Activated CD4-positive, alpha-beta memory T cell treated with anti-CD3 and anti-CD28 coated beads for 36 hours (primary cell): ENCODE results near the gene DONSON. TPM values are rescaled to one million over a fixed set of nuclear protein-coding genes. Genes with fewer than 3 reads are reported as not detected.

Experiments
- CTCF ChIA-PET: fragments of 350-600 bp; sonication (Branson Sonifier 250); formaldehyde crosslinking; loops from one replicate; lab custom pipeline; 2021; ENCODE audit warnings: antibody characterized with exemption, inconsistent platforms; lab: Charles Lee
- POLR2A ChIA-PET: fragments of 350-600 bp; sonication (Branson Sonifier 250); formaldehyde crosslinking; loops from one replicate; lab custom pipeline; 2021; ENCODE audit warnings: antibody characterized with exemption; lab: Charles Lee
- DNase-seq: peaks from one replicate; pipeline ENCODE4 v3.0.0-alpha.2; 2020
- H3K27ac Mint-ChIP-seq: one replicate; pipeline ENCODE4 v1.8.0; 2021; ENCODE audit warnings: mixed read lengths
- H3K27me3 Mint-ChIP-seq: one replicate; pipeline ENCODE4 v1.8.0; 2021; ENCODE audit warnings: mixed read lengths
- H3K36me3 Mint-ChIP-seq: one replicate; pipeline ENCODE4 v1.8.0; 2021; ENCODE audit warnings: mixed read lengths
- H3K4me1 Mint-ChIP-seq: one replicate; pipeline ENCODE4 v1.8.0; 2021; ENCODE audit warnings: low read depth, mixed read lengths
- H3K4me3 Mint-ChIP-seq: one replicate; pipeline ENCODE4 v1.8.0; 2021; ENCODE audit warnings: mild to moderate bottlenecking, mixed read lengths
- H3K9me3 Mint-ChIP-seq: one replicate; pipeline ENCODE4 v1.8.0; 2021; ENCODE audit warnings: mixed read lengths
- intact Hi-C: fragments of 100-400 bp; cut with micrococcal nuclease; formaldehyde crosslinking; loops from one replicate; pipeline ENCODE4 v1.15.1; 2023
- total RNA-seq, 2 experiments: library from RNA; stranded (reverse); gene quantifications; one replicate each; pipeline ENCODE4 v1.2.3, GENCODE V29; 2021

The DONSON gene
- total RNA-seq, 2 experiments from 2014 or later = 38.2 to 39.0 TPM

GRCh38 chr21:33562389-33562788 is 26.1 kb downstream of the DONSON start:
- ChIA-PET CTCF (no interaction called here), POLR2A (no interaction called here)
- peaks cover 59% of the 10 kb centered on the region for H3K4me1 Mint-ChIP-seq
- no peak overlapping the region for H3K4me3 Mint-ChIP-seq
- no peaks in the 10 kb centered on the region for H3K9me3 Mint-ChIP-seq
- H3K27me3 Mint-ChIP-seq = no peaks in the 10 kb centered on the region
- H3K36me3 Mint-ChIP-seq = peaks cover 44% of the 10 kb centered on the region
- intact Hi-C loops = no loop called here
- DNase-seq = no peak
- no peak overlapping the region for H3K27ac Mint-ChIP-seq

- no peaks in the 10 kb centered on the region for H3K27me3 Mint-ChIP-seq
- no peak overlapping the region for H3K27ac Mint-ChIP-seq
- H3K4me1 Mint-ChIP-seq = peaks cover 60% of the 10 kb centered on the region
- no peaks in the 10 kb centered on the region for H3K9me3 Mint-ChIP-seq
- H3K4me3 Mint-ChIP-seq = no peak overlapping the region
- H3K36me3 Mint-ChIP-seq = peaks cover 49% of the 10 kb centered on the region
- POLR2A ChIA-PET = no interaction called here
- no peak for DNase-seq
- CTCF ChIA-PET = no interaction called here
- intact Hi-C loops = no loop called here
Measured at GRCh38 chr21:33561373-33561772, 27.1 kb downstream of the DONSON start.

- DNase-seq = no peak
- Mint-ChIP-seq H3K27me3 (no peaks in the 10 kb centered on the region), H3K9me3 (no peaks in the 10 kb centered on the region), H3K4me1 (peaks cover 58% of the 10 kb centered on the region), H3K36me3 (peaks cover 51% of the 10 kb centered on the region), H3K27ac (no peak overlapping the region), H3K4me3 (no peak overlapping the region)
- ChIA-PET CTCF (no interaction called here), POLR2A (no interaction called here)
- intact Hi-C loops = no loop called here
Measured at GRCh38 chr21:33560965-33561364, 27.5 kb downstream of the DONSON start.

GRCh38 chr21:33559813-33560212 is 28.7 kb downstream of the DONSON start:
- Mint-ChIP-seq H3K27me3 (no peaks in the 10 kb centered on the region), H3K4me1 (peaks cover 61% of the 10 kb centered on the region), H3K27ac (no peak overlapping the region), H3K4me3 (no peak overlapping the region), H3K9me3 (no peaks in the 10 kb centered on the region), H3K36me3 (peaks cover 60% of the 10 kb centered on the region)
- DNase-seq = no peak
- intact Hi-C loops = no loop called here
- ChIA-PET CTCF (interaction anchor here (0.7 kb wide), 1 partner anchor 46 kb away, joined by 4 read pairs; no protein-coding TSS in a partner anchor), POLR2A (no interaction called here)

- intact Hi-C loops = no loop called here
- Mint-ChIP-seq H3K27me3 (no peaks in the 10 kb centered on the region), H3K4me1 (peaks cover 66% of the 10 kb centered on the region), H3K27ac (no peak overlapping the region), H3K9me3 (no peaks in the 10 kb centered on the region), H3K36me3 (peaks cover 69% of the 10 kb centered on the region), H3K4me3 (no peak overlapping the region)
- CTCF ChIA-PET = interaction anchor here (0.9 kb wide), 1 partner anchor 47 kb away, joined by 3 read pairs; no protein-coding TSS in a partner anchor
- POLR2A ChIA-PET = no interaction called here
- DNase-seq = no peak
Measured at GRCh38 chr21:33558777-33559421, 29.6 kb downstream of the DONSON start.

- POLR2A ChIA-PET = interaction anchor here (1.6 kb wide), 1 partner anchor 20 kb away, joined by 3 read pairs; no protein-coding TSS in a partner anchor
- H3K4me1 Mint-ChIP-seq = peaks cover 68% of the 10 kb centered on the region
Measured at GRCh38 chr21:33557447-33557846, 31.0 kb downstream of the DONSON start.

GRCh38 chr21:33554982-33555344 is 33.5 kb downstream of the DONSON start:
- intact Hi-C loops = no loop called here
- POLR2A ChIA-PET = no interaction called here
- no peak overlapping the region for H3K27ac Mint-ChIP-seq

More at GRCh38 chr21:33557447-33557846, 31.0 kb downstream of the DONSON start:
- H3K27me3 Mint-ChIP-seq = no peaks in the 10 kb centered on the region
- peaks cover 75% of the 10 kb centered on the region for H3K36me3 Mint-ChIP-seq
- H3K9me3 Mint-ChIP-seq = no peaks in the 10 kb centered on the region
- intact Hi-C loops = no loop called here
- no peak overlapping the region for H3K4me3 Mint-ChIP-seq
- H3K27ac Mint-ChIP-seq = no peak overlapping the region
- CTCF ChIA-PET = interaction anchor here (1.0 to 2.2 kb wide), 3 partner anchors 14 to 360 kb away, joined by 3 to 6 read pairs (median 5); partner anchors contain the start of gene SON
- DNase-seq = no peak

GRCh38 chr21:33554236-33554981 is 34.1 kb downstream of the DONSON start:
- peaks cover 56% of the 10 kb centered on the region for H3K4me1 Mint-ChIP-seq
- ChIA-PET POLR2A (no interaction called here), CTCF (interaction anchor here (1.7 kb wide), 1 partner anchor 51 kb away, joined by 5 read pairs; no protein-coding TSS in a partner anchor)
- intact Hi-C loops = no loop called here
- DNase-seq = no peak
- no peak overlapping the region for H3K27ac Mint-ChIP-seq
- peaks cover 75% of the 10 kb centered on the region for H3K36me3 Mint-ChIP-seq
- H3K9me3 Mint-ChIP-seq = no peaks in the 10 kb centered on the region
- no peaks in the 10 kb centered on the region for H3K27me3 Mint-ChIP-seq
- peak overlapping the region; percentile 6 for H3K4me3 Mint-ChIP-seq

More at GRCh38 chr21:33554982-33555344, 33.5 kb downstream of the DONSON start:
- Mint-ChIP-seq H3K4me1 (peaks cover 59% of the 10 kb centered on the region), H3K27me3 (no peaks in the 10 kb centered on the region), H3K9me3 (no peaks in the 10 kb centered on the region), H3K4me3 (no peak overlapping the region), H3K36me3 (peaks cover 76% of the 10 kb centered on the region)
- CTCF ChIA-PET = interaction anchor here (1.7 kb wide), 1 partner anchor 51 kb away, joined by 5 read pairs; no protein-coding TSS in a partner anchor
- no peak for DNase-seq

GRCh38 chr21:33552999-33553598 is 35.4 kb downstream of the DONSON start:
- Mint-ChIP-seq H3K9me3 (no peaks in the 10 kb centered on the region), H3K27me3 (no peaks in the 10 kb centered on the region), H3K36me3 (peaks cover 75% of the 10 kb centered on the region), H3K4me1 (peaks cover 56% of the 10 kb centered on the region), H3K27ac (no peak overlapping the region), H3K4me3 (no peak overlapping the region)
- intact Hi-C loops = no loop called here
- POLR2A ChIA-PET = no interaction called here
- no peak for DNase-seq
- CTCF ChIA-PET = no interaction called here

GRCh38 chr21:33552093-33552998 is 36.1 kb downstream of the DONSON start:
- Mint-ChIP-seq H3K36me3 (peaks cover 68% of the 10 kb centered on the region), H3K9me3 (no peaks in the 10 kb centered on the region), H3K27ac (peak overlapping the region; percentile 38), H3K27me3 (no peaks in the 10 kb centered on the region), H3K4me1 (peaks cover 54% of the 10 kb centered on the region), H3K4me3 (no peak overlapping the region)
- CTCF ChIA-PET = no interaction called here
- POLR2A ChIA-PET = interaction anchor here (1.2 kb wide), 1 partner anchor 9 kb away, joined by 4 read pairs; the partner anchor contains the start of gene SON
- DNase-seq = no peak
- intact Hi-C loops = no loop called here

GRCh38 chr21:33551664-33552063 is 36.8 kb downstream of the DONSON start:
- intact Hi-C loops = no loop called here
- peaks cover 51% of the 10 kb centered on the region for H3K4me1 Mint-ChIP-seq
- no peak for DNase-seq
- CTCF ChIA-PET = interaction anchor here (0.8 kb wide), 1 partner anchor 54 kb away, joined by 4 read pairs; no protein-coding TSS in a partner anchor
- POLR2A ChIA-PET = interaction anchor here (1.2 kb wide), 1 partner anchor 9 kb away, joined by 4 read pairs; the partner anchor contains the start of gene SON
- no peak overlapping the region for H3K4me3 Mint-ChIP-seq
- no peaks in the 10 kb centered on the region for H3K9me3 Mint-ChIP-seq
- peaks cover 65% of the 10 kb centered on the region for H3K36me3 Mint-ChIP-seq
- no peaks in the 10 kb centered on the region for H3K27me3 Mint-ChIP-seq
- H3K27ac Mint-ChIP-seq = no peak overlapping the region
